Activated CD4-positive, alpha-beta memory T cell treated with anti-CD3 and anti-CD28 coated beads for 36 hours (primary cell): ENCODE measurements around the gene CHMP2A. TPM values are rescaled to one million over a fixed set of nuclear protein-coding genes. Genes with fewer than 3 reads are reported as not detected.
A peak's percentile ranks its signal among the peaks of the same experiment; 100 is the strongest.

Source experiments
- CTCF ChIA-PET: fragments of 350-600 bp; sonication (Branson Sonifier 250); formaldehyde crosslinking; loops from one replicate; lab custom pipeline; 2021; ENCODE audit warnings: antibody characterized with exemption, inconsistent platforms; lab: Charles Lee
- POLR2A ChIA-PET: fragments of 350-600 bp; sonication (Branson Sonifier 250); formaldehyde crosslinking; loops from one replicate; lab custom pipeline; 2021; ENCODE audit warnings: antibody characterized with exemption; lab: Charles Lee
- DNase-seq: peaks from one replicate; pipeline ENCODE4 v3.0.0-alpha.2; 2020
- H3K27ac Mint-ChIP-seq: one replicate; pipeline ENCODE4 v1.8.0; 2021; ENCODE audit warnings: mixed read lengths
- H3K27me3 Mint-ChIP-seq: one replicate; pipeline ENCODE4 v1.8.0; 2021; ENCODE audit warnings: mixed read lengths
- H3K36me3 Mint-ChIP-seq: one replicate; pipeline ENCODE4 v1.8.0; 2021; ENCODE audit warnings: mixed read lengths
- H3K4me1 Mint-ChIP-seq: one replicate; pipeline ENCODE4 v1.8.0; 2021; ENCODE audit warnings: low read depth, mixed read lengths
- H3K4me3 Mint-ChIP-seq: one replicate; pipeline ENCODE4 v1.8.0; 2021; ENCODE audit warnings: mild to moderate bottlenecking, mixed read lengths
- H3K9me3 Mint-ChIP-seq: one replicate; pipeline ENCODE4 v1.8.0; 2021; ENCODE audit warnings: mixed read lengths
- intact Hi-C: fragments of 100-400 bp; cut with micrococcal nuclease; formaldehyde crosslinking; loops from one replicate; pipeline ENCODE4 v1.15.1; 2023
- total RNA-seq, 2 experiments: library from RNA; stranded (reverse); gene quantifications; one replicate each; pipeline ENCODE4 v1.2.3, GENCODE V29; 2021

CHMP2A gene
- total RNA-seq, 2 experiments from 2014 or later, result 120 to 122 TPM

DNA sequence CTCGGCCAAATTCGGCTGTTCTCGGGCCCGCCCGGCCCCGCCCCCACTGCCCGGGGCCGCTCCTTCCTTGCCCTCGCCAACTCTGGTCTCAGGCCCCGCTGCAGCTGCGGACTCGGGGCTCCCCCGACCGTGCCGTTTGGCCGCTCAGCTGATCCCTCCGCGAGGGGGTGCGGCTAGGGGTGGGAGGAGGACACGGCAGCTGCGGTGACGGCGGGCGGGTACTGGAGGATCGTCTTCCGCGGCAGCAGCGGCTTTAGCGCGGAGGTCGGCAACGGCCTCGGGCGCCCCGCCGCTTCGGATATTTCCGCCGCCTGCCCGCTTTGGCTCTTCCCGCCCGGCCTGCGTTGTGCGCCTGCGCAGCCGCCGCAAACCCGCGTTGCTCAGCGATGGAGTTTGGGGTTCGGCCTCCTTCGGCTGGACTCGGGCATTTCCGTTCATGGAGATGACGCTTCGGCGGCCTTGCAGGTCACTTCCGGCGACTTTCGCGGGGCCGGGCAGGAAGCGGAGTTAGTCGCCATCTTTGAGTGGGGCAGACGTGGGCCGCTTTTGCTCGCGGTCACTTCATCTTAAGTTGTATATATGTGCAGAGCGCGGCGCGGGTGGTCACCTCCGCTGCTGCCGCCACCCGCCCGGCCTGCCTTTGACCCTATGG, 3.8 kb upstream of the CHMP2A start:
- peaks cover 38% of the 10 kb centered on the region for H3K36me3 Mint-ChIP-seq
- peak; percentile 100 for DNase-seq
- ChIA-PET CTCF (interaction anchor here (0.7 to 8.6 kb wide), 4 partner anchors 14 to 45 kb away, joined by 3 to 39 read pairs (median 6); partner anchors contain the start of genes MZF1 and ZBTB45), POLR2A (interaction anchor here (0.9 to 1.5 kb wide), 5 partner anchors 9 to 39 kb away, joined by 4 to 6 read pairs (median 5); partner anchors contain the start of genes MZF1, TRIM28 and ZBTB45)
- peaks cover 58% of the 10 kb centered on the region for H3K4me1 Mint-ChIP-seq
- H3K27me3 Mint-ChIP-seq, result no peaks in the 10 kb centered on the region
- intact Hi-C loops, result loop anchor here (1.0 kb wide), 3 partner anchors 15 to 59 kb away; partner anchors contain the start of genes MZF1 and ZBTB45
- peak overlapping the region; percentile 99 for H3K4me3 Mint-ChIP-seq
- H3K9me3 Mint-ChIP-seq, result no peaks in the 10 kb centered on the region
- peak overlapping the region; percentile 100 for H3K27ac Mint-ChIP-seq

DNA sequence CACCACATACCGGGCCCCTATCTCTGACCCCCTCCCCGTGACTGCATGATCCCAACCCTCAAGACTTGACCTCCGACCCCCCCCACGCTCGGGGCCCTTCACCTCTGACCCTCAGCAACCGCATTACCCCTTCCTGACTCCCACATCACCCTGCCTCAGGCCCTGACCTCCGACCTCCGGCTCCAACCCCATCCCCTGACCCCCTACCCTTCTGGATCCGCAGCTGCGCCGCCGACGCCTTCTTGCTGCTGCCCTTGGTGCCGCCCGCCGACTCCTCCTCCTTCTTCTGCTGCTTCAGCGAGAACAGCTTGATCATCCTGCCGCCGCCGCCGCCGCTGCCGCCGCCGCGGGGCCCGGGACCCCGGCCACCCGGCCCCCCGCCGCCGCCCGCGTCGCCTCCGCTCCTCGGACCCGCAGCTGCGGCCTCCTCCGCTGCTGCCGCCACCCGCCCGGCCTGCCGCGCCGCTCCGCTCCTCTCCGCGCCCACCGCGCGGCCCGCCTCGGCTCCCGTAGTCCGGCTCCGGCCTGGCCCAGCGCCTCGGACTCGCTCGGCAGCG, 3.2 kb upstream of the CHMP2A start, which contains the start of gene UBE2M:
UBE2M (minus strand) TSS at position 546 of the 557 bp plus-strand sequence; CDS start at position 316, 230 bp downstream.
- DNase-seq, result peak; percentile 77
- H3K27ac Mint-ChIP-seq, result peak within 1 kb of the TSS; percentile 100
- intact Hi-C loops, result no loop called here
- ChIA-PET POLR2A (interaction anchor here (0.9 to 1.5 kb wide), 3 partner anchors 10 to 18 kb away, joined by 4 to 5 read pairs (median 4); partner anchors contain the start of gene TRIM28), CTCF (interaction anchor here (1.5 to 8.6 kb wide), 3 partner anchors 18 to 44 kb away, joined by 5 to 39 read pairs (median 7); partner anchors contain the start of gene ZBTB45)
- no peaks in the 10 kb centered on the region for H3K27me3 Mint-ChIP-seq
- no peaks in the 10 kb centered on the region for H3K9me3 Mint-ChIP-seq
- peaks cover 39% of the 10 kb centered on the region for H3K36me3 Mint-ChIP-seq
- peaks cover 55% of the 10 kb centered on the region for H3K4me1 Mint-ChIP-seq
- H3K4me3 Mint-ChIP-seq, result peak within 1 kb of the TSS; percentile 99

DNA sequence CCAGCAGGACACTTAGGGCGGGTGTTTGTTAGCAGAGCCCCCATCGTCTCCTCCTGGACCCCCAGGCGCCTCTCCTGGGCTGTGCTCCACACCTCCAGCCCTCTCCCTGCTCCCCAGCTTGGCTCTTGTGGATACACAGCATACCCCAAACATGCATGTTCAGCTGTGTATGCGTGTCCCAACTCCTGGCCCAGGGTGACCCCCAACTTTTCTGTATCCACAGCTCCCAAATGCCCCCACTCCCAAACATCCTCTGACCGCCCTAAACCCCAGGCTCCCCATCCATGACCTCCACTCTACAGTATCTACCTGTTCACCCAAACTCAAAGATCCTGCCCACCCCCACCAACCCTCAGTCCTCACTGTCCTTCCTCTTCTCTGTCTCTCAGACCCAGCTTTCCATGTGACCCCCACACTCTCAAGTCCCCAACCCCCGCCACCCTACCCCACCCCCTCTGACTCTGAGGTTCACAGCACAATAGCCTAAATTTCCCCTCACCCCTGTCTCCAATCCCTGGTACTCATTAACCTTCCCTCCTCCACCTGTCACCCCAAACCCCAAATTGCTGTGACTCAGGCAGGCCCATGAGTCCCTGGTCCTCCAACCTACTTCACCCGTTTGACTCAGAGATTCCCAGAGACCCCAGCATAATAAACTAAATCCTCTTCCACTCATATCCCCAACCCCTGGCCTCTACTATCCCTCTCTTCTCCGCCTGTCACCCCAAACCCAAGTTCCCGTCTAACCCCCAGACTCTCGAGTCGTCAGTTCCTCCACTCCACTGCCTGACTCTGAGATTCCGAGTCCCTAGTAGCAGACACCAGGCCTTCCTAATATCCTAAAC, 2.5 kb upstream of the CHMP2A start:
- ChIA-PET CTCF (interaction anchor here (0.7 to 8.6 kb wide), 4 partner anchors 18 to 43 kb away, joined by 3 to 39 read pairs (median 4); partner anchors contain the start of gene ZBTB45), POLR2A (no interaction called here)
- Mint-ChIP-seq H3K27me3 (no peaks in the 10 kb centered on the region), H3K4me1 (peaks cover 61% of the 10 kb centered on the region), H3K9me3 (no peaks in the 10 kb centered on the region), H3K36me3 (peaks cover 43% of the 10 kb centered on the region), H3K27ac (peak overlapping the region; percentile 100), H3K4me3 (peak overlapping the region; percentile 99)
- intact Hi-C loops, result no loop called here
- no peak for DNase-seq

DNA sequence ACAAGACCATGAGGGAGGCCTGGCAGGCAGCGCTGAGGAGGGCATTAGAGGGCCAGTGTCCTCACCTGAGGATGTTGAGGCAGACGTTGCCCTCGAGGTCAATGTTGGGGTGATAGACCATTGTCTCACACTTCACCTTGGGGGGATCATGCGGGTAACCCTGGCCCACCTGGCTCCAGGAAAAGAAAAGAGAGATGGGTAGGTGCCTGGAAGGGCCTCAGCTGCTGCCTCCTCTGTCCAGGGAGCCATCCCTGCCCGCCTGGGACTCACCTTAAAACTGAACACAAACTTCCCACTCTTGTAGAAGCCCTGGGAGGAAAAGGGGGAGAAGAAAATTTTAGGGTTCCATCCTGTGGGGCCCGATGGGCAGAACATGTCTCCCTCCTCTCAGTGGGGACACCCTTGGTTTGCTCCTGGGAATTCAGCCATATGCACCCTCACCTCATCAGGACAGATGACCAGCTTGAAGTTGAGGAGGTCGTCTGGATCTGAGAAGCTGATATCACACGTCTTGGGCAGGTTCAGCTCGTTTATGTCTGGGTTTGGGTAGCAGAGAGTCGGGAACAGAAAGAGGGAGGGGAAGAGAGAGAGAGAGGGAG, 1.8 kb upstream of the CHMP2A start:
- ChIA-PET CTCF (interaction anchor here (0.7 to 8.6 kb wide), 4 partner anchors 19 to 42 kb away, joined by 3 to 39 read pairs (median 4); partner anchors contain the start of gene ZBTB45), POLR2A (no interaction called here)
- Mint-ChIP-seq H3K27me3 (no peaks in the 10 kb centered on the region), H3K4me3 (peak overlapping the region; percentile 99), H3K27ac (peak overlapping the region; percentile 100), H3K9me3 (no peaks in the 10 kb centered on the region), H3K4me1 (peaks cover 54% of the 10 kb centered on the region), H3K36me3 (peaks cover 48% of the 10 kb centered on the region)
- no peak for DNase-seq
- intact Hi-C loops, result no loop called here

DNA sequence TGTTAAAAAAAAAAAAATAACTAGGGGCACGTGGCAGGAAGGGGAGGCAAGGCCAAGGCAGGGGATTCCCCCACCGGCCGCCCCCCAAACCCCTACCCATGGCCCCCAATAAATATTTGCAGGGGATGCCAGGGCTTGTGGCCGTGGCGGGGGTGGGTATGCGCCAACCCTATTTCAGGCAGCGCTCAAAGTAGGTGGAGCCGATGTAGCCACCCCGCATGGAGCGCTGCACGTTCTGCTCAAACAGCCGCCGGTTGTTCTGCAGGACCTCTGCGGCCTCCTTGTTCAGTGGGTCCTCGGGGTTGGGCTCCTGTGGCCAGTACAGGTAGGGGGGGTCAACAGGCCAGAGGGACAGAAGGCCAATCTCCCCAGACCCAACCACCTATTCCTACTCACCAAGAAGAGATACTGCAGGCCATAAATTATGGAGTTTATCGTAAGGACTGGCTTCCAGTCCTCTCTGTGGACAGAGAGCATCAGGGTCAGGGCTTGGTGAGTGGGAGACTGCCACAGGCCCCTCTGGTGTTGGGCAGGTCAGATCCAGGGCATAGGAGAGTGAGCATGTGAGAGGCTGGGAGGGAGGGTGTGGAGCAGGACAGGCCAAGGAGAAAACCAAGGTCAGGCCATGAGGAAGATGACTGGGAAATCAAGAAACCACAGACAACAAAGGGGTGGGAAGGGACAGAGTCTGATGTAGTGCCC, 1.2 kb upstream of the CHMP2A start:
- H3K9me3 Mint-ChIP-seq, result no peaks in the 10 kb centered on the region
- intact Hi-C loops, result loop anchor here (1.0 kb wide), 3 partner anchors 12 to 57 kb away; partner anchors contain the start of genes MZF1 and TRIM28
- peaks cover 52% of the 10 kb centered on the region for H3K36me3 Mint-ChIP-seq
- peaks cover 51% of the 10 kb centered on the region for H3K4me1 Mint-ChIP-seq
- ChIA-PET POLR2A (interaction anchor here (0.9 to 2.2 kb wide), 5 partner anchors 16 to 175 kb away, joined by 3 to 16 read pairs (median 6); partner anchors contain the start of genes MZF1, ZBTB45 and ZNF837), CTCF (interaction anchor here (0.6 to 8.6 kb wide), 6 partner anchors 12 to 329 kb away, joined by 3 to 39 read pairs (median 9); partner anchors contain the start of genes TRIM28 and ZBTB45)
- peak overlapping the region; percentile 99 for H3K4me3 Mint-ChIP-seq
- DNase-seq, result no peak
- peak overlapping the region; percentile 100 for H3K27ac Mint-ChIP-seq
- no peaks in the 10 kb centered on the region for H3K27me3 Mint-ChIP-seq

DNA sequence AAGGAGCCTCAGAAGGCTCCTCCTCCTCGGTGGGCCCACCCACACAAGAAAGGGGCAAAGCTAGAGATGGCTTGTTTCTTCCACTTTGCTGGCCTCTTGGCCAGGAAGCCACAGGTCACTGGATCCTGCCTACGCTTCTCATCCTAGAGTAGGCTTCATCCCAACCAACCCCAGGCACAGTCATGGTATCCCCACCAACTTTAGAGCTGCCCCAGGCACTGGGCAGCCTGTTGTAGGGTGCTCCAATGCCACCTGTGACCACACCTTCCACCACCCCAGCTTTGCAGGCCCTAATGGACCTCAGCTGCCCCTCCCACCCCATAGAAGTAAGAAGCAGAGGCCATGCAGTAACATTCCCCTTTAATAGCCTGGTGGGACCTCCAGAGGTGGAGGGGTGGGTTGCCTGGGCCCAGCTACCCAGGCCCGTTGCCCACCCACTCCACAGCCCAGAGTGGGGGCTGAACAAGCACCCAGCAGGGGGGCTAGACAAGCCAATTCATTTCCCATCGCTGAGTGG, 522 bp upstream of the CHMP2A start:
- Mint-ChIP-seq H3K36me3 (peaks cover 54% of the 10 kb centered on the region), H3K4me3 (peak overlapping the region; percentile 99), H3K4me1 (peaks cover 48% of the 10 kb centered on the region), H3K27ac (peak overlapping the region; percentile 98), H3K27me3 (no peaks in the 10 kb centered on the region), H3K9me3 (no peaks in the 10 kb centered on the region)
- intact Hi-C loops, result loop anchor here (1.0 kb wide), 3 partner anchors 11 to 56 kb away; partner anchors contain the start of genes MZF1 and TRIM28
- ChIA-PET CTCF (interaction anchor here (0.6 to 3.0 kb wide), 5 partner anchors 12 to 328 kb away, joined by 3 to 26 read pairs (median 6); partner anchors contain the start of genes TRIM28 and ZBTB45), POLR2A (interaction anchor here (0.8 to 2.7 kb wide), 9 partner anchors 9 to 192 kb away, joined by 3 to 41 read pairs (median 4); partner anchors contain the start of genes MZF1, TRIM28, ZBTB45 and ZNF837)
- DNase-seq, result no peak

DNA sequence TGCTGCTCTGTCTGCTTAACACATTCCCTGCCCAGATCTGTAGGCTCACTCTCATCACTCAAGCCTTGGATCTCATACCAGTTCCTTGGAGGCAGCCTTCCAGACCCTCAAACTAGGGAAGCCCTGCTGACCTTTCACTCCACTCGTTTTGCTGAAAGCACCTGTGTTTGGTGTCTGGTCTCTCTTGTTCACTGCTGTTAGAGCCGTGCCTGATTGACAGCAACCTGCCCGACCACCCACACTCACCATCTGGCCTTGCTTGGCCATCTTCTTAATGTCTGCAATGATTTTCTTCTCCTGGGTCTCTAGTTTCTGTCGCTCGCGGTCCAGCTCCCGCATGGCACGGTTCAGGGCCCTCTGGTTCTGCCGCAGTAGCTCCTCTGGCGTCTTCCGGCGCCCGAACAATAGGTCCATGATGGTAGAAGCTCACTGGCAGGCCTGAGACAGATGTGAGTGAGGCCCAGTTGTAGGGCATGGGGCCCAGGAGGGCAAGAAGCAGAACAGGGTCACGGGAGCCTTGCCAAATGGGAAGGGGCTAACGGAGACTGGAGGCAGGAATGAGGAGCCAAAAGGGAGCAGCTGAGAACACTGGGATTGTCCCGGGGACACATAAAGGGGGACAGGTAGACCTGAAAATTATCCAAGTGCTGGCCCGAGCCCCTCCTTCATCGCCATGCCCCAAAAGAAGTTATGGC, 959 bp downstream of the CHMP2A start:
- Mint-ChIP-seq H3K4me3 (peak overlapping the region; percentile 99), H3K9me3 (no peaks in the 10 kb centered on the region), H3K27ac (peak overlapping the region; percentile 98), H3K4me1 (peaks cover 44% of the 10 kb centered on the region), H3K36me3 (peaks cover 60% of the 10 kb centered on the region), H3K27me3 (no peaks in the 10 kb centered on the region)
- POLR2A ChIA-PET, result interaction anchor here (0.6 to 2.7 kb wide), 4 partner anchors 9 to 34 kb away, joined by 3 to 41 read pairs (median 10); partner anchors contain the start of genes TRIM28 and ZBTB45
- intact Hi-C loops, result no loop called here
- CTCF ChIA-PET, result interaction anchor here (0.6 to 3.0 kb wide), 2 partner anchors 34 to 40 kb away, joined by 4 to 26 read pairs; partner anchors contain the start of gene ZBTB45
- no peak for DNase-seq

DNA sequence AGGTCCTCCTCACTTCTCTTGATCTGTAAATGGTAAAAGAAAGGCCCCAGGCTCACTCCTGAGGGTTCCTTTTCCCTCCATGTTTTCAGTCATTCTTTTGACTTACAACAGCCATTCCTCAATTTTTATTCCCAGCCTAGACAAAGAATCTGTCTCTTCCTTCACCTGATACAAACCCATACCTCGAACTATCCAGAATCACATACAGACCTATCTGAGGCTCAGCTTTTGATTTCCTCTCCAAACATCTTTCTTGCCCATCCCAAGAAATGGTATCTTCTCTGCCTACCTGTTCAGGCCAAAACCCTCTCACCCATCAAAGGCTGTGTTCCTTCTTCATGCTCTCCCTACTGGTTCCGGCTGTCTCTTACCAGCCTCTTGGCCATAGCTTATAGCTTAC, 2.2 kb downstream of the CHMP2A start:
- H3K27ac Mint-ChIP-seq, result peak overlapping the region; percentile 23
- H3K36me3 Mint-ChIP-seq, result peaks cover 60% of the 10 kb centered on the region
- no peaks in the 10 kb centered on the region for H3K27me3 Mint-ChIP-seq
- CTCF ChIA-PET, result no interaction called here
- no peak for DNase-seq
- POLR2A ChIA-PET, result no interaction called here
- peaks cover 49% of the 10 kb centered on the region for H3K4me1 Mint-ChIP-seq
- H3K4me3 Mint-ChIP-seq, result no peak overlapping the region
- intact Hi-C loops, result no loop called here
- H3K9me3 Mint-ChIP-seq, result no peaks in the 10 kb centered on the region

DNA sequence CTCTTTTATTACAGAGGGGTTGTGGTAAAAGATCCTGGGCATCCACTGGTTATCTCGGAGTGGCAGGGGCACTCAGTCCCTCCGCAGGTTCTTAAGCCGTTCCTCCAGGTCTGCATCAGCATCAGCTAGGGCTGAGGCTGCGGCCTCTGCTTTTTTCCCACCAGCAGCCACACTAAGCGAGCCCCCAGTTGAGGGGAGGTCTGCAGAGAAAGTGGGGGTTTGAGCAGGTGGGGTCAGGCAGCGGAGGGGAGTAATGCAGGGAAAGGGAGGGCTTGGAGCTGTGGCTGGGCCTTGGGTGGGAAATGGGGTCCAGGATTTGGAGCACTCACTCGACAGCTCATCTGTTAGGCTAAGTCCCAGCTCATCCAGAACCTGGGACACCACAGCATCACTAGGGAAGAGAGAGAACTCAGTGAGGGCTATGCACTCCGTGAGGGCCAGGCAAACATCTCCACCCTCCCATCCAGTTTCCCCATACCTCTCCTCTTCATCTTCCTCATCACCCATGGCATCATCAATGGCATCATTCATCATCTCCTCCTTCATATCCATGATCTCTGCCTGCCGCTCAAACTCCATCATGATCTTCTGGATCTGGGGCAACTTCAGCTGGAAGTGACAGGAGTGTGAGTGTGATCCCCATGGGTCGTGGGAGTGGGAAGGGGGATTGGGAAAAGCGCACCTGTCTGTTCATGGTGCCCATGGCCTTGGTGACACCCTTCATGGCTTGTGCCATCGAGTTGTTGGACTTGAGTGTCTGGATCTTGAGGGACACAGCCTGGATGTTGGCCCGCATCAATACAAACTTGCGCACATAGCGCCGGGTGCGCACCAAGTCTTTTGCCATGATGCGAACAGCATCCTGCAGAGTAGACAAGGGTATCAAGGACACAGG, 3.1 kb downstream of the CHMP2A start:
- intact Hi-C loops, result no loop called here
- POLR2A ChIA-PET, result no interaction called here
- Mint-ChIP-seq H3K36me3 (peaks cover 66% of the 10 kb centered on the region), H3K27me3 (no peaks in the 10 kb centered on the region), H3K4me1 (peaks cover 55% of the 10 kb centered on the region), H3K4me3 (no peak overlapping the region), H3K9me3 (no peaks in the 10 kb centered on the region), H3K27ac (no peak overlapping the region)
- no peak for DNase-seq
- CTCF ChIA-PET, result interaction anchor here (0.7 kb wide), 1 partner anchor 260 kb away, joined by 3 read pairs; no protein-coding TSS in a partner anchor
